Activated CD4-positive, alpha-beta T cell treated with anti-CD3 and anti-CD28 coated beads for 24 hours (primary cell): Measurements from ENCODE around the gene DAB2IP.

Experiments used
- DNase-seq, 2 donors: peaks; one replicate each; pipeline ENCODE4 v3.0.0-alpha.2; 2020; ENCODE audit warnings: low read depth in 2 of 2

The DAB2IP gene

GRCh38 chr9:121776001-121776738, 124.7 kb downstream of the DAB2IP start:
- DNase-seq: no peak

- no peak for DNase-seq
These were observed 125.6 kb downstream of the DAB2IP start for GRCh38 chr9:121776739-121777637.

- DNase-seq: no peak
These were observed 127.1 kb downstream of the DAB2IP start for GRCh38 chr9:121778252-121779225.

- no peak for DNase-seq
These were observed 128.1 kb downstream of the DAB2IP start for GRCh38 chr9:121779381-121780117.

- no peak for DNase-seq
These were observed 129.0 kb downstream of the DAB2IP start for GRCh38 chr9:121780177-121781040.

GRCh38 chr9:121781145-121781548, 129.7 kb downstream of the DAB2IP start:
- no peak for DNase-seq

- no peak for DNase-seq
These were observed 130.4 kb downstream of the DAB2IP start for GRCh38 chr9:121781701-121782464.

GRCh38 chr9:121782514-121783110, 131.2 kb downstream of the DAB2IP start:
- no peak for DNase-seq

- DNase-seq: no peak
These were observed 131.7 kb downstream of the DAB2IP start for GRCh38 chr9:121783111-121783510.

GRCh38 chr9:121783521-121784507, 132.4 kb downstream of the DAB2IP start:
- DNase-seq: no peak

GRCh38 chr9:121784731-121785411, 133.4 kb downstream of the DAB2IP start:
- DNase-seq: no peak

- DNase-seq: no peak
These were observed 134.5 kb downstream of the DAB2IP start for GRCh38 chr9:121785673-121786542.

- DNase-seq: no peak
These were observed 135.1 kb downstream of the DAB2IP start for GRCh38 chr9:121786543-121786948.

- no peak for DNase-seq
These were observed 135.6 kb downstream of the DAB2IP start for GRCh38 chr9:121786998-121787422.

GRCh38 chr9:121788686-121789366, 137.4 kb downstream of the DAB2IP start:
- DNase-seq: no peak
